ENCODE measurements around the gene CHIC2. TPM values are rescaled to one million over a fixed set of nuclear protein-coding genes. Genes with fewer than 3 reads are reported as not detected.

CHIC2 gene
- total and polyA plus RNA-seq, 2 of the 8 experiments (the other 6 are each of a cell fraction or from before 2014, with no cell fraction given) = 4.5 to 10.9 TPM

GRCh38 chr4:54107951-54108748 is 43.7 kb upstream of the CHIC2 start:
- Histone ChIP-seq H3K79me1 (ENCODE audit: low read depth, low read length) (no peaks in the 10 kb centered on the region), H3K14ac (ENCODE audit: insufficient read length) (no peak overlapping the region), H3K27ac (ENCODE audit: low read depth, low read length) (no peak overlapping the region), H3K56ac (replicated peaks; ENCODE audit: insufficient read length, low read depth, low read length) (no peak overlapping the region), H4K5ac (ENCODE audit: insufficient read length, low read depth, low read length) (no peak overlapping the region), H2BK20ac (ENCODE audit: low read length) (0 out of 2 replicates have a peak overlapping the region, but pooled peaks have one; percentile 1), H3K4me3 (ENCODE audit: extremely low read depth in 1 of 4, insufficient read depth in 2 of 4, low read depth in 3 of 4, low read length in 4 of 4) (peak overlapping the region; percentile 1 to 54 (median 39); a peak in 7 of 8 replicates), H4K8ac (ENCODE audit: extremely low read depth, insufficient read depth, low read length) (no peak overlapping the region), H3K23me2 (ENCODE audit: low read depth, low read length) (peaks cover 16% of the 10 kb centered on the region; the same call in 1 of the 2 replicates), H3K9ac (replicated peaks in 1 of 4; ENCODE audit: extremely low read depth in 1 of 4, low read depth in 3 of 4, low read length in 3 of 4) (no peak overlapping the region), H4K20me1 (replicated peaks in 1 of 2; ENCODE audit: control insufficient read depth in 1 of 2, insufficient read depth in 2 of 2, low read length in 2 of 2) (peaks cover 0 to 6% of the 10 kb centered on the region in 2 experiments), H3K27me3 (replicated peaks in 1 of 4; ENCODE audit: control insufficient read depth in 3 of 4, extremely low read depth in 1 of 4, insufficient read depth in 3 of 4, low read length in 3 of 4) (peaks cover 37 to 77% (median 66%) of the 10 kb centered on the region in 4 experiments), H3K18ac (ENCODE audit: extremely low read depth, low read length) (no peak overlapping the region), H3K9me3 (ENCODE audit: insufficient read depth in 2 of 2, low read depth in 1 of 2, low read length in 1 of 2) (no peaks in the 10 kb centered on the region), H3K36me3 (ENCODE audit: control insufficient read depth in 2 of 4, insufficient read depth in 4 of 4, low read length in 3 of 4) (no peaks in the 10 kb centered on the region), H2BK5ac (ENCODE audit: low read depth, low read length) (no peak overlapping the region), H3K79me2 (ENCODE audit: control insufficient read depth in 1 of 2, insufficient read depth in 2 of 2, low read length in 2 of 2) (no peaks in the 10 kb centered on the region), H3K4ac (replicated peaks; ENCODE audit: insufficient read length, low read depth, low read length) (no peak overlapping the region), H2BK12ac (ENCODE audit: low read depth, low read length) (no peak overlapping the region; the same call in 1 of the 2 replicates), H3K4me1 (replicated peaks in 1 of 4; ENCODE audit: control insufficient read depth in 3 of 4, insufficient read depth in 4 of 4, low read length in 3 of 4) (peaks cover 4 to 29% (median 16%) of the 10 kb centered on the region in 4 experiments), H3K23ac (ENCODE audit: insufficient read length) (no peak overlapping the region), H3K4me2 (ENCODE audit: insufficient read depth in 1 of 2, low read depth in 2 of 2, low read length in 2 of 2) (peak overlapping the region; percentile 89 to 91), H2BK15ac (ENCODE audit: low read length) (no peak overlapping the region), H4K91ac (replicated peaks; ENCODE audit: insufficient read length, low read length) (no peak overlapping the region), H2AK5ac (ENCODE audit: low read depth, low read length) (no peak overlapping the region), H2BK120ac (replicated peaks; ENCODE audit: low read depth, low read length) (no peak overlapping the region), H2AFZ (ENCODE audit: low read length) (no peak overlapping the region)
- FAIRE-seq = no peak
- ChIA-PET POLR2A (ENCODE audit: partially characterized antibody) (interaction anchor here (0.7 to 3.5 kb wide), 7 partner anchors 9 to 134 kb away, joined by 3 to 16 read pairs (median 4); no protein-coding TSS in a partner anchor), CTCF (ENCODE audit: partially characterized antibody) (interaction anchor here (0.7 to 8.6 kb wide), 13 partner anchors 12 to 1093 kb away, joined by 3 to 62 read pairs (median 4); no protein-coding TSS in a partner anchor)
- 2% methylated on average over 22 of the region's 22 CpGs; no CpG with 5 or more reads in 1 of the 2 experiments for WGBS, 2 experiments (ENCODE audit: extremely low coverage in 1 of 2, insufficient coverage in 1 of 2, insufficient read length in 1 of 2, insufficient replicate concordance in 2 of 2, low coverage in 1 of 2, low lambda C conversion rate in 2 of 2, missing lambda C conversion rate in 1 of 2)
- DNase-seq (ENCODE audit: low read depth in 1 of 2, low spot score in 2 of 2) = no peak
- TF ChIP-seq TAF7 (optimal IDR thresholded peaks at IDR 0.05; ENCODE audit: borderline replicate concordance, low read depth, low read length) = no peak
- peak; percentile 22 for TF ChIP-seq RNF2 (IDR thresholded peaks at IDR 0.05; ENCODE audit: borderline replicate concordance, low read depth, low read length, missing control alignments, poor library complexity, severe bottlenecking)

Data from H1 (cell line).